ENCODE measurements around the gene AEBP1. TPM values are rescaled to one million over a fixed set of nuclear protein-coding genes. Genes with fewer than 3 reads are reported as not detected.

AEBP1 gene
- total RNA-seq, 1 experiment from 2014 or later = 45.8 TPM

GRCh38 chr7:44107961-44108767, 4.0 kb downstream of the AEBP1 start:
- Histone ChIP-seq H3K27me3 (no peaks in the 10 kb centered on the region), H3K36me3 (peaks cover 59% of the 10 kb centered on the region), H3K4me3 (no peak overlapping the region), H3K9me3 (no peaks in the 10 kb centered on the region)
- no peak for DNase-seq

GRCh38 chr7:44108768-44109750, 4.9 kb downstream of the AEBP1 start:
- H3K36me3 ChIP-seq = peaks cover 66% of the 10 kb centered on the region

GRCh38 chr7:44109991-44110390, 5.8 kb downstream of the AEBP1 start:
- DNase-seq = no peak
- H3K4me3 ChIP-seq = no peak overlapping the region
- H3K36me3 ChIP-seq = peaks cover 75% of the 10 kb centered on the region
- no peaks in the 10 kb centered on the region for H3K27me3 ChIP-seq
- H3K9me3 ChIP-seq = no peaks in the 10 kb centered on the region

More at GRCh38 chr7:44108768-44109750, 4.9 kb downstream of the AEBP1 start:
- Histone ChIP-seq H3K27me3 (no peaks in the 10 kb centered on the region), H3K9me3 (no peaks in the 10 kb centered on the region), H3K4me3 (no peak overlapping the region)
- no peak for DNase-seq

- no peaks in the 10 kb centered on the region for H3K27me3 ChIP-seq
- H3K36me3 ChIP-seq = peaks cover 76% of the 10 kb centered on the region
- H3K9me3 ChIP-seq = no peaks in the 10 kb centered on the region
- DNase-seq = no peak
- no peak overlapping the region for H3K4me3 ChIP-seq
Observed at GRCh38 chr7:44110719-44111635, 6.8 kb downstream of the AEBP1 start.

- no peak overlapping the region for H3K4me3 ChIP-seq
- no peaks in the 10 kb centered on the region for H3K27me3 ChIP-seq
- no peaks in the 10 kb centered on the region for H3K9me3 ChIP-seq
- H3K36me3 ChIP-seq = peaks cover 79% of the 10 kb centered on the region
- DNase-seq = no peak
Observed at GRCh38 chr7:44111761-44112160, 7.6 kb downstream of the AEBP1 start.

GRCh38 chr7:44112231-44112996, 8.3 kb downstream of the AEBP1 start:
- no peak overlapping the region for H3K4me3 ChIP-seq
- no peaks in the 10 kb centered on the region for H3K9me3 ChIP-seq
- peaks cover 76% of the 10 kb centered on the region for H3K36me3 ChIP-seq
- no peak for DNase-seq
- H3K27me3 ChIP-seq = no peaks in the 10 kb centered on the region

GRCh38 chr7:44112997-44113763, 9.0 kb downstream of the AEBP1 start:
- Histone ChIP-seq H3K36me3 (peaks cover 77% of the 10 kb centered on the region), H3K27me3 (no peaks in the 10 kb centered on the region), H3K4me3 (no peak overlapping the region), H3K9me3 (no peaks in the 10 kb centered on the region)
- DNase-seq = no peak

- H3K9me3 ChIP-seq = no peaks in the 10 kb centered on the region
- H3K36me3 ChIP-seq = peaks cover 76% of the 10 kb centered on the region
- H3K27me3 ChIP-seq = no peaks in the 10 kb centered on the region
- no peak overlapping the region for H3K4me3 ChIP-seq
- no peak for DNase-seq
Observed at GRCh38 chr7:44113764-44114354, 9.7 kb downstream of the AEBP1 start.

- Histone ChIP-seq H3K4me3 (no peak overlapping the region), H3K9me3 (no peaks in the 10 kb centered on the region), H3K27me3 (no peaks in the 10 kb centered on the region), H3K36me3 (peaks cover 75% of the 10 kb centered on the region)
- no peak for DNase-seq
Observed at GRCh38 chr7:44114586-44115310, 10.6 kb downstream of the AEBP1 start.

GRCh38 chr7:44116087-44116788, 12.1 kb downstream of the AEBP1 start:
- peaks cover 76% of the 10 kb centered on the region for H3K36me3 ChIP-seq

GRCh38 chr7:44116789-44117666, 12.9 kb downstream of the AEBP1 start:
- Histone ChIP-seq H3K27me3 (no peaks in the 10 kb centered on the region), H3K4me3 (no peak overlapping the region), H3K9me3 (no peaks in the 10 kb centered on the region), H3K36me3 (peaks cover 78% of the 10 kb centered on the region)
- DNase-seq = no peak

More at GRCh38 chr7:44116087-44116788, 12.1 kb downstream of the AEBP1 start:
- no peak for DNase-seq
- Histone ChIP-seq H3K4me3 (no peak overlapping the region), H3K27me3 (no peaks in the 10 kb centered on the region), H3K9me3 (no peaks in the 10 kb centered on the region)

GRCh38 chr7:44117801-44118429, 13.8 kb downstream of the AEBP1 start:
- peaks cover 72% of the 10 kb centered on the region for H3K36me3 ChIP-seq
- no peak overlapping the region for H3K4me3 ChIP-seq
- no peaks in the 10 kb centered on the region for H3K9me3 ChIP-seq
- no peak for DNase-seq
- no peaks in the 10 kb centered on the region for H3K27me3 ChIP-seq
